OCI-LY1 (cell line): ENCODE data around the gene CDK17.

Experiments
- CTCF ChIP-seq: fragments of 200-600 bp; sonication (generic), shearing (Covaris generic); IDR thresholded peaks from 2 replicates; pipeline ENCODE4 v1.5.1; 2017; ENCODE audit warnings: mild to moderate bottlenecking, antibody characterized with exemption, low read length, moderate library complexity, mixed read lengths
- EZH2 ChIP-seq: fragments of 200-600 bp; sonication (generic), shearing (Covaris generic); IDR thresholded peaks from 2 replicates; pipeline ENCODE4 v1.8.0; 2017; ENCODE audit warnings: borderline replicate concordance, mixed run types, mild to moderate bottlenecking, antibody characterized with exemption, low read length, moderate library complexity, mixed read lengths

GRCh38 chr12:96371138-96371789 lies 29.0 kb downstream of the CDK17 start:
- TF ChIP-seq CTCF (no peak), EZH2 (no peak)
